T-cell (primary cell): ENCODE data around the gene FLNB. TPM values are rescaled to one million over a fixed set of nuclear protein-coding genes. Genes with fewer than 3 reads are reported as not detected.
"Not testable (repeated sequence)": the region's sequence is repeated elsewhere in the genome, so short reads cannot be mapped to it uniquely, and the experiment has no call there.

Experiments used
- ATAC-seq, 4 experiments: fragments of 200-7000 bp in 3 of 4; fragments of 150-1000 bp in 1 of 4; cut with Tn5 transposase; replicated peaks in 1 of 4; 1 replicate in 3 of 4; 2 replicates in 1 of 4; pipeline ENCODE4 v1.10.0; 2021; ENCODE audit warnings: moderate library complexity in 3 of 4, mild to moderate bottlenecking in 2 of 4, moderate number of reproducible peaks in 1 of 4
- CTCF ChIA-PET, 2 donors: fragments of 300-600 bp; sonication (Branson Sonifier 250); formaldehyde crosslinking; loops; one replicate each; lab custom pipeline; 2022; ENCODE audit warnings: antibody characterized with exemption in 2 of 2; lab: Charles Lee
- POLR2A ChIA-PET, 2 donors: fragments of 300-600 bp; sonication (Branson Sonifier 250); formaldehyde crosslinking; loops; one replicate each; lab custom pipeline; 2022; ENCODE audit warnings: antibody characterized with exemption in 2 of 2; lab: Charles Lee
- DNase-seq, 35 experiments: peaks; one replicate each; pipeline versions ENCODE4 v3.0.0 to v3.0.0-alpha.2; 2013 to 2023
- H3K27ac ChIP-seq: one replicate; pipeline ENCODE4 v1.5.1; 2013; ENCODE audit warnings: low read length
- H3K27me3 ChIP-seq, 2 experiments: replicated peaks in 1 of 2; 1 replicate in 1 of 2; 2 replicates in 1 of 2; pipeline versions ENCODE4 v1.6.1 to v1.7.0; 2013; ENCODE audit warnings: low read length in 1 of 2, mixed read lengths in 1 of 2; ENCODE audit not compliant: control insufficient read depth in 2 of 2, insufficient read depth in 2 of 2; ENCODE audit errors: extremely low read depth in 1 of 2
- H3K36me3 ChIP-seq, 2 donors: 1 replicate in 1 of 2; 2 replicates in 1 of 2; pipeline versions ENCODE4 v1.6.1 to v1.7.0; 2013; ENCODE audit warnings: low read length in 1 of 2; ENCODE audit not compliant: control insufficient read depth in 2 of 2, insufficient read depth in 1 of 2; ENCODE audit errors: extremely low read depth in 1 of 2
- H3K4me1 ChIP-seq, 2 experiments: 1 replicate in 1 of 2; 2 replicates in 1 of 2; pipeline versions ENCODE4 v1.6.1 to v1.7.0; 2013; ENCODE audit warnings: low read length in 2 of 2, mixed read lengths in 1 of 2; ENCODE audit not compliant: insufficient read depth in 2 of 2, control insufficient read depth in 1 of 2; ENCODE audit errors: extremely low read depth in 1 of 2
- H3K4me3 ChIP-seq, 2 donors: 1 replicate in 1 of 2; 2 replicates in 1 of 2; pipeline versions ENCODE4 v1.5.1 to v1.7.0; 2013; ENCODE audit warnings: mild to moderate bottlenecking in 2 of 2, low read length in 1 of 2, moderate library complexity in 1 of 2; ENCODE audit not compliant: control insufficient read depth in 1 of 2; ENCODE audit errors: extremely low read depth in 1 of 2
- H3K9me3 ChIP-seq: 2 replicates; pipeline ENCODE4 v1.7.0; 2013
- H3K27ac Mint-ChIP-seq, 2 donors: one replicate each; pipeline ENCODE4 v1.8.0; 2020 to 2021; ENCODE audit warnings: mild to moderate bottlenecking in 2 of 2, mixed read lengths in 2 of 2
- H3K27me3 Mint-ChIP-seq, 2 donors: one replicate each; pipeline ENCODE4 v1.8.0; 2021 to 2022; ENCODE audit warnings: mixed read lengths in 2 of 2
- H3K36me3 Mint-ChIP-seq: one replicate; pipeline ENCODE4 v1.8.0; 2021; ENCODE audit warnings: mixed read lengths
- H3K4me1 Mint-ChIP-seq, 3 donors: one replicate each; pipeline ENCODE4 v1.8.0; 2020 to 2022; ENCODE audit warnings: mixed read lengths in 3 of 3, mild to moderate bottlenecking in 1 of 3
- H3K4me3 Mint-ChIP-seq, 3 donors: one replicate each; pipeline ENCODE4 v1.8.0; 2020 to 2022; ENCODE audit warnings: mild to moderate bottlenecking in 3 of 3, mixed read lengths in 3 of 3, moderate library complexity in 3 of 3
- H3K9me3 Mint-ChIP-seq, 3 donors: one replicate each; pipeline ENCODE4 v1.8.0; 2020 to 2022; ENCODE audit warnings: mixed read lengths in 3 of 3
- WGBS: methylation state at CpG from one replicate; pipeline ENCODE4 v1.1.5; 2013; ENCODE audit warnings: missing lambda C conversion rate; ENCODE audit not compliant: insufficient coverage; 5-methylcytosine and 5-hydroxymethylcytosine counted together
- total RNA-seq, 35 experiments: library from RNA in 6 of 35; stranded (reverse) in 6 of 35; fragments of 120-200 nt in 1 of 35; gene quantifications; one replicate each; pipeline versions ENCODE4 v1.2.1 to v1.2.4 and lab custom pipeline; 2013 to 2026

FLNB gene
- total RNA-seq, 5 donors from 2014 or later (not counting 1 experiment from before 2014, with no cell fraction given) = 37.0 to 79.7 (median 39.4) TPM

DNA sequence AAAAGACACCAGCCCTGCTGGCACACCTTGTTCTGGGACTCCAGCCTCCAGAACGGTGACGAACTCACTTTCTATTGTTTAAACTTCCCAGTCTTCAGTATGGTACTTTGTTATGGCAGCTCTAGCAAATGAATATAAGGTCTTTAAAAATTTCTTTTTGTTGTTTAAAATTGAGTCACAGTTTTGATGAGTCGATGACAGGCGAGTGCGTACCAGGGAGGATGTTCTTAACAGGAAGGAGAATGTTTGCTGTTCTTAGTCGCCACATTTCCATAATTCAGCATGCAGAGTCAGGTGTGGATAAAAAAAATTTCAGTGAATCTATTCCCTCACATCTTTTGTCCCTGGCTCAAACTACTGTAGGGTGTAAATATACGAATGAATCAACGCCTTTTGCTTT is 190.1 kb downstream of the FLNB start:
- H3K27ac ChIP-seq = no peak overlapping the region
- POLR2A ChIA-PET = no interaction called here
- no peak overlapping the region for H3K27ac Mint-ChIP-seq

DNA sequence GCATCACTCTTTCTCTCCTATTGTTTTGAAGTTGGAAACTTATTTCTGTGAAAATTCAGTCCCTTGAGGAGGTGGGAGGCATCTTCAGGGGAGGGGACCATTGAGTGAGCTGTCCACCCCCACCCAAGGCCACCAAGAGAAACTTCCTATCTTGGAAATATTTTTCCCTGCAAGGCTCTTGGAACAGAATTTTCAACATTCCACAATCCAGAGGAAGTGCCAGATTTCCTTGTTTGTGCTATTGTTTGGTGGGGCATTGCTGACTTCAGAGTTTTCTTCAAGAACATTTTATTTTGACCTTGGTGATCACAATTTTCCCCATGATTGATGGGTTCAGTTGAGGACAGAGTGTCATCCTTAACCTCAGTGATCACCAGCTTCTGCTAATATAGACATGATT is 190.6 kb downstream of the FLNB start:
- Mint-ChIP-seq H3K9me3 (peaks cover 0 to 5% (median 2%) of the 10 kb centered on the region in 3 donors), H3K27me3 (peaks cover 5 to 16% of the 10 kb centered on the region in 2 donors), H3K36me3 (no peaks in the 10 kb centered on the region), H3K4me3 (no peak overlapping the region), H3K4me1 (peaks cover 2 to 12% (median 8%) of the 10 kb centered on the region in 3 donors), H3K27ac (no peak overlapping the region)
- peaks cover 0 to 4% of the 10 kb centered on the region in 2 experiments for H3K4me1 ChIP-seq
- DNase-seq = no peak
- no peaks in the 10 kb centered on the region for H3K36me3 ChIP-seq
- peaks cover 0 to 17% of the 10 kb centered on the region in 2 experiments for H3K27me3 ChIP-seq
- CTCF ChIA-PET = no interaction called here
- ATAC-seq = no peak
- no peak overlapping the region for H3K27ac ChIP-seq
- POLR2A ChIA-PET = interaction anchor here in 1 of 2 donors (0.7 kb wide), 1 partner anchor 75 kb away, joined by 5 read pairs; no protein-coding TSS in a partner anchor
- H3K9me3 ChIP-seq = no peaks in the 10 kb centered on the region
- no peak overlapping the region for H3K4me3 ChIP-seq

More for the DNA sequence above, 190.1 kb downstream of the FLNB start:
- CTCF ChIA-PET = interaction anchor here in 1 of 2 donors (0.6 kb wide), 1 partner anchor 19 kb away, joined by 10 read pairs; no protein-coding TSS in a partner anchor
- H3K36me3 Mint-ChIP-seq = no peaks in the 10 kb centered on the region
- no peak overlapping the region for H3K4me3 Mint-ChIP-seq
- peaks cover 5 to 16% of the 10 kb centered on the region in 2 donors for H3K27me3 Mint-ChIP-seq
- no CpG with 5 or more reads among the region's 8 CpGs for WGBS
- ATAC-seq (no peak), DNase-seq (no peak)
- Histone ChIP-seq H3K9me3 (no peaks in the 10 kb centered on the region), H3K36me3 (no peaks in the 10 kb centered on the region), H3K4me1 (peaks cover 0 to 4% of the 10 kb centered on the region in 2 experiments), H3K27me3 (peaks cover 0 to 14% of the 10 kb centered on the region in 2 experiments), H3K4me3 (no peak overlapping the region)
- H3K4me1 Mint-ChIP-seq = peaks cover 2 to 12% (median 8%) of the 10 kb centered on the region in 3 donors
- peaks cover 0 to 5% (median 2%) of the 10 kb centered on the region in 3 donors for H3K9me3 Mint-ChIP-seq

DNA sequence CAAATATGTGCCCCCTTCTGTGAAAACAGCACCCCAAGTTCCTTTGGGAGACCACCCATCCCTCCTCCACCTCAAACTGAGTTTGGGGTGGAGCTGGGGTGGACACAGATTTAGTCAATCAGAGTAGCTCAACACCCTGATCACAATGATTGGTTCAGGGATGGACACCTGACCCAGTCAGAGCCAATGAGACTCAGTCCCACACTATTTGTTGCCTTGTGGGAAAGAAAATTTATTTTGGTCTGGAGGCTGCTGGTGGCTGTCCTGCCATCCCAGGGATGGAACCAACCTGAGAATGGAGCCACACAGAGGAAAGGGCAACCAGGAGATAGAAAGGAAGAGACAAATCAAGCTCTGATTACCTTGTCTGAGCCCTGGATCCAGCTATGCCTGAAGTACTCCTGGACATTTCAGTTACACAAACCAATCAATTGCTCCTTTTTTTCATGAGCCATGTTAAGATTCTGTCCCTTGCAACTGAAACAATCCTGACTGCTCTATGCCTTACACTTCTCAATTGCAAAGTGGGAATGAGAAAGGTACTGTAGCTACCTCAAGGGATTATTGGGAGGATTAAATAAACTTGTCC is 192.0 kb downstream of the FLNB start:
- Histone ChIP-seq H3K4me3 (no peak overlapping the region), H3K9me3 (no peaks in the 10 kb centered on the region), H3K4me1 (peaks cover 0 to 4% of the 10 kb centered on the region in 2 experiments), H3K27ac (no peak overlapping the region), H3K27me3 (peaks cover 0 to 17% of the 10 kb centered on the region in 2 experiments), H3K36me3 (no peaks in the 10 kb centered on the region)
- Mint-ChIP-seq H3K27me3 (peaks cover 5 to 16% of the 10 kb centered on the region in 2 donors), H3K36me3 (no peaks in the 10 kb centered on the region), H3K9me3 (peaks cover 0 to 5% (median 2%) of the 10 kb centered on the region in 3 donors), H3K27ac (no peak overlapping the region), H3K4me1 (peaks cover 2 to 12% (median 8%) of the 10 kb centered on the region in 3 donors), H3K4me3 (no peak overlapping the region)
- CTCF ChIA-PET = interaction anchor here in 1 of 2 donors (0.6 to 1.2 kb wide), 2 partner anchors 12 to 46 kb away, joined by 3 to 5 read pairs; no protein-coding TSS in a partner anchor
- DNase-seq (no peak), ATAC-seq (no peak)
- POLR2A ChIA-PET = no interaction called here

DNA sequence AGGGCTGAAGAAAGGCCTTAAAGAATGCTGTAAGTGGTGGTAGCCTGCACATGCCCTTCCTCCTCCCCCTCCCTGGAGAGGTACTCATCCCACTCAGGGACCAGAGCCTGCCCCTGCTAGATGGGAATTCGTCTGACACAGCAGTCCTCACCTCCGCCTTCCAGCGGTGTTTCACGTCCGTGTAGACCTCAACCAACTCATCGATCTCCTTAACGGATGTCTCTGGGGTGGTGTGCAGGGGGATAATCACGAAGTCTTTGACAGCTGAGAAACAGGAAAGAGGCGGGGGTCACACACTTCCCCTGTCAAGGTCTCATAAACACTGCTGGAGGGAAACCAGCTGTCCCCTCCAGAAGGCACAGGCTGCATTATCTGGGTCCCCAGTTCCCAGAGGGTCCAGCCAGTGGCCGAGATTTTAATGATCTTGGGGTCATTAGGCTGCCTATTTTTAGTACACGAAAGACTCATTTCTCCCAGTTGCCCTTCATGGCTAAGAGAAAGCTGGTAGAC is 192.7 kb downstream of the FLNB start:
- Histone ChIP-seq H3K4me1 (peaks cover 0 to 4% of the 10 kb centered on the region in 2 experiments), H3K4me3 (peak overlapping the region in 1 of 2 donors; percentile 7), H3K36me3 (no peaks in the 10 kb centered on the region), H3K27me3 (peaks cover 0 to 17% of the 10 kb centered on the region in 2 experiments), H3K9me3 (no peaks in the 10 kb centered on the region), H3K27ac (no peak overlapping the region)
- Mint-ChIP-seq H3K27ac (no peak overlapping the region), H3K36me3 (no peaks in the 10 kb centered on the region), H3K9me3 (peaks cover 0 to 5% (median 2%) of the 10 kb centered on the region in 3 donors), H3K27me3 (peaks cover 5 to 17% of the 10 kb centered on the region in 2 donors), H3K4me1 (peaks cover 2 to 12% (median 8%) of the 10 kb centered on the region in 3 donors), H3K4me3 (no peak overlapping the region)
- ChIA-PET CTCF (interaction anchor here in 1 of 2 donors (0.6 to 1.2 kb wide), 3 partner anchors 13 to 47 kb away, joined by 3 to 5 read pairs (median 3); no protein-coding TSS in a partner anchor), POLR2A (no interaction called here)
- WGBS = 33% methylated on average over 2 of the region's 11 CpGs
- DNase-seq = no peak
- ATAC-seq = peak in 2 of 4 experiments; percentile 9 to 29

DNA sequence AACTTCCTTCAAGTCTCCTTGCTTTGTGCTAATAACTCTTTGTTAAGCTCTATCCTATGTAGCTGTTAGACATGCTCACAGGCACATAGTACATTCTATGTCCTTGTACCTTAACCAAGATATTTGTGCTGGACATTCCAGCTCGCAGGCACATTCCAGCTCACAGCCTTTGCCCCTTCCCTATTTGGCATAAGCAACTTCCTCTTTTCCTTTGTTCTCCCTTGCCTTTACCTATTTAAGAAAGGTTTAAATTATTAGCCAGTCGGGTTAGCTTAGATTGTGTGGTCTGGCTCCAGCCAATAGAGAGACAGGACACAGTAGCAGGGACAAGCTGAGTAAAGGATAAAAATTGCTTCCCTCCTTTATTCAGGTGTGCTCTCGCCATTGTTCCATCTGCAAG is 193.2 kb downstream of the FLNB start:
- not testable (repeated sequence) for H3K4me3 Mint-ChIP-seq, ATAC-seq, H3K4me1 ChIP-seq, H3K36me3 ChIP-seq, H3K36me3 Mint-ChIP-seq, DNase-seq, H3K4me3 ChIP-seq, H3K9me3 Mint-ChIP-seq, H3K9me3 ChIP-seq, H3K27ac Mint-ChIP-seq, H3K27ac ChIP-seq
- Mint-ChIP-seq H3K4me1 (peaks cover 2 to 13% (median 8%) of the 10 kb centered on the region in 3 donors), H3K27me3 (peaks cover 5 to 18% of the 10 kb centered on the region in 2 donors)
- CTCF ChIA-PET = interaction anchor here in 1 of 2 donors (0.6 to 1.1 kb wide), 4 partner anchors 20 to 24 kb away, joined by 3 to 4 read pairs (median 3); no protein-coding TSS in a partner anchor
- POLR2A ChIA-PET = interaction anchor here in 1 of 2 donors (0.6 kb wide), 1 partner anchor 348 kb away, joined by 3 read pairs; no protein-coding TSS in a partner anchor
- H3K27me3 ChIP-seq = peaks cover 0 to 17% of the 10 kb centered on the region in 2 experiments
- no CpG with 5 or more reads among the region's 3 CpGs for WGBS

DNA sequence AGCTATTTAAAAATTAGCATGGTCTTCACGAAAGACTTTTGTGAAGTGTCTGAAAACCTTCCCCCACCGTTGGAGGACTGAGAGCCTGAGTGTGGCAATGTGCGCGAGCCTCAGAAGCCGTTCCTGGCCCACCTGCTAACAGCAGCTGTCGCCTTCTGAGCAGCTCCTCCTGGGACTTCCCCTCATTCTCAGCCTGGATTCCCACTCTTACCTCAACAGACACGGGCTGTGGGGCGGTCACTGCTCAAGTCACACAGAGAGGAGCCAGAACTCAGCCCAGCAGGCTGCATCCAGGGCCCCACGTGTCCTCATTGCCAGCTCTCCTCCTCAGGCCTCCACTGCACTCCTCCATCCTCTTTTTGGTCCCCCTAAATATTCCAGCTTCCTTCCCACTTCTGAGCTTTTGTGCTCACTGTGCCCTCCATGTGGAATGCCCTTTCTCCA is 194.7 kb downstream of the FLNB start:
- ChIA-PET POLR2A (interaction anchor here in 1 of 2 donors (0.6 kb wide), 1 partner anchor 118 kb away, joined by 7 read pairs; no protein-coding TSS in a partner anchor), CTCF (interaction anchor here (0.6 to 1.2 kb wide), 3 partner anchors 15 to 205 kb away, joined by 3 read pairs; no protein-coding TSS in a partner anchor)
- H3K4me1 ChIP-seq = peaks cover 0 to 4% of the 10 kb centered on the region in 2 experiments

More for the DNA sequence above, 194.7 kb downstream of the FLNB start:
- H3K4me1 Mint-ChIP-seq = peaks cover 2 to 19% (median 8%) of the 10 kb centered on the region in 3 donors
- H3K36me3 Mint-ChIP-seq = no peaks in the 10 kb centered on the region
- H3K4me3 Mint-ChIP-seq = no peak overlapping the region
- no peak overlapping the region for H3K27ac ChIP-seq
- no peaks in the 10 kb centered on the region for H3K36me3 ChIP-seq
- H3K27me3 ChIP-seq = peaks cover 0 to 22% of the 10 kb centered on the region in 2 experiments
- ATAC-seq (no peak), DNase-seq (peak in 1 of 35 experiments; percentile 12)
- H3K27me3 Mint-ChIP-seq = peaks cover 5 to 18% of the 10 kb centered on the region in 2 donors
- no peak overlapping the region for H3K4me3 ChIP-seq
- WGBS = 36% methylated on average over 8 of the region's 9 CpGs
- peaks cover 0 to 5% (median 2%) of the 10 kb centered on the region in 3 donors for H3K9me3 Mint-ChIP-seq
- no peak overlapping the region for H3K27ac Mint-ChIP-seq
- H3K9me3 ChIP-seq = no peaks in the 10 kb centered on the region
